GM23338 (cell line): ENCODE results near the gene PPP2R5C. TPM values are rescaled to one million over a fixed set of nuclear protein-coding genes. Genes with fewer than 3 reads are reported as not detected.

Experiments used
- ATAC-seq: fragments of 200-7000 bp; cut with Tn5 transposase; 3 replicates; pipeline ENCODE4 v1.9.1; 2020
- DNase-seq: peaks from one replicate; pipeline ENCODE4 v3.0.0-alpha.2; 2015; ENCODE audit warnings: low spot score
- H2AFZ ChIP-seq: fragments of 200-600 bp; sonication (generic); 2 replicates; pipeline ENCODE4 v1.8.0; 2016; ENCODE audit warnings: antibody characterized with exemption, mild to moderate bottlenecking, moderate library complexity
- H3F3A ChIP-seq: fragments of 200-600 bp; sonication (generic); replicated peaks from 2 replicates; pipeline ENCODE4 v1.8.0; 2017; ENCODE audit warnings: antibody characterized with exemption, mixed run types, low read depth
- H3K27ac ChIP-seq: fragments of 200-600 bp; sonication (generic); 2 replicates; pipeline ENCODE4 v1.6.1; 2016; ENCODE audit warnings: low read depth
- H3K27me3 ChIP-seq: fragments of 200-600 bp; sonication (generic); 2 replicates; pipeline ENCODE4 v1.8.0; 2016; ENCODE audit warnings: mild to moderate bottlenecking, mixed run types, moderate library complexity; ENCODE audit not compliant: insufficient read depth
- H3K36me3 ChIP-seq: fragments of 200-600 bp; sonication (generic); 2 replicates; pipeline ENCODE4 v1.8.0; 2016; ENCODE audit warnings: mild to moderate bottlenecking; ENCODE audit not compliant: insufficient read depth
- H3K4me1 ChIP-seq: fragments of 200-600 bp; sonication (generic); 2 replicates; pipeline ENCODE4 v1.8.0; 2016; ENCODE audit warnings: mild to moderate bottlenecking, moderate library complexity; ENCODE audit not compliant: insufficient read depth
- H3K4me2 ChIP-seq: fragments of 200-600 bp; sonication (generic); 2 replicates; pipeline ENCODE4 v1.7.1; 2017; ENCODE audit warnings: mixed run types
- H3K4me3 ChIP-seq: fragments of 200-600 bp; sonication (generic); 2 replicates; pipeline ENCODE4 v1.6.1; 2016; ENCODE audit warnings: mixed run types
- H3K79me2 ChIP-seq: fragments of 200-600 bp; sonication (generic); replicated peaks from 2 replicates; pipeline ENCODE4 v1.8.0; 2017; ENCODE audit warnings: mild to moderate bottlenecking; ENCODE audit not compliant: insufficient read depth
- H3K9me2 ChIP-seq: fragments of 200-600 bp; sonication (generic); 2 replicates; pipeline ENCODE4 v1.8.0; 2017; ENCODE audit not compliant: insufficient read depth
- H4K20me1 ChIP-seq: fragments of 200-600 bp; sonication (generic); replicated peaks from 2 replicates; pipeline ENCODE4 v1.8.0; 2017; ENCODE audit warnings: mild to moderate bottlenecking; ENCODE audit not compliant: insufficient read depth
- H3K27ac Mint-ChIP-seq: 2 replicates; pipeline ENCODE4 v1.8.0; 2020; ENCODE audit warnings: inconsistent platforms, mild to moderate bottlenecking, moderate library complexity, mixed read lengths
- H3K27me3 Mint-ChIP-seq: 3 replicates; pipeline ENCODE4 v1.8.0; 2022; ENCODE audit warnings: low read depth, mild to moderate bottlenecking, moderate library complexity, mixed read lengths, inconsistent platforms; ENCODE audit not compliant: insufficient read depth, poor library complexity
- H3K36me3 Mint-ChIP-seq: 3 replicates; pipeline ENCODE4 v1.8.0; 2021; ENCODE audit warnings: low read depth, mild to moderate bottlenecking, inconsistent platforms, moderate library complexity, mixed read lengths
- H3K4me1 Mint-ChIP-seq: 3 replicates; pipeline ENCODE4 v1.8.0; 2020; ENCODE audit warnings: mild to moderate bottlenecking, inconsistent platforms, mixed read lengths
- H3K4me3 Mint-ChIP-seq: 3 replicates; pipeline ENCODE4 v1.8.0; 2021; ENCODE audit warnings: moderate library complexity, mild to moderate bottlenecking, inconsistent platforms, mixed read lengths
- H3K9me3 Mint-ChIP-seq: 3 replicates; pipeline ENCODE4 v1.8.0; 2020; ENCODE audit warnings: moderate library complexity, mild to moderate bottlenecking, inconsistent platforms, mixed read lengths
- CREB1 ChIP-seq: fragments of 250-450 bp; sonication (Bioruptor Pico); IDR thresholded peaks from 2 replicates; pipeline ENCODE4 v1.5.0; 2020; ENCODE audit warnings: low read depth, mild to moderate bottlenecking, moderate library complexity
- EZH2 ChIP-seq: fragments of 200-600 bp; sonication (generic); IDR thresholded peaks from one replicate; pipeline ENCODE4 v1.8.0; 2017; ENCODE audit warnings: antibody characterized with exemption, mild to moderate bottlenecking, low read depth; ENCODE audit not compliant: unreplicated experiment
- EZH2phosphoT487 ChIP-seq: fragments of 200-600 bp; sonication (generic); IDR thresholded peaks from one replicate; pipeline ENCODE4 v1.8.1; 2018; ENCODE audit warnings: antibody characterized with exemption; ENCODE audit not compliant: unreplicated experiment
- JUNB ChIP-seq: IDR thresholded peaks from one replicate; pipeline ENCODE4 v1.6.1; 2016; ENCODE audit warnings: antibody characterized with exemption; ENCODE audit not compliant: unreplicated experiment
- NANOG ChIP-seq: IDR thresholded peaks from 2 replicates; pipeline ENCODE4 v1.6.1; 2016; ENCODE audit warnings: antibody characterized with exemption, borderline replicate concordance
- POLR2AphosphoS5 ChIP-seq: IDR thresholded peaks from 2 replicates; pipeline ENCODE4 v1.6.1; 2016; ENCODE audit warnings: antibody characterized with exemption, low read depth
- STAT1 ChIP-seq: IDR thresholded peaks from one replicate; pipeline ENCODE4 v1.6.1; 2016; ENCODE audit warnings: antibody characterized with exemption; ENCODE audit not compliant: unreplicated experiment
- ZNF114 ChIP-seq: fragments of 250-450 bp; sonication (Bioruptor Pico); IDR thresholded peaks from 2 replicates; pipeline ENCODE4 v1.5.0; 2020; ENCODE audit warnings: mild to moderate bottlenecking, moderate library complexity
- ZNF331 ChIP-seq: fragments of 250-450 bp; sonication (Bioruptor Pico); IDR thresholded peaks from 2 replicates; pipeline ENCODE4 v1.5.0; 2020; ENCODE audit warnings: low read depth, mild to moderate bottlenecking, moderate library complexity
- polyA plus RNA-seq: library from polyadenylated mRNA; unstranded; fragments of >200 nt; fragmentation: Nextera tagmentation; extraction: Ambion mirVana; gene quantifications from 2 replicates; pipeline ENCODE4 v1.2.1, GENCODE V29; 2016
- total RNA-seq: library from RNA; depleted of rRNA; stranded (reverse); fragments of >200 nt; shearing (Covaris generic); gene quantifications from 2 replicates; pipeline ENCODE4 v1.2.3, GENCODE V29; 2014
- TF ChIP-seq, protein P1 (sequence below): IDR thresholded peaks from 2 replicates; pipeline ENCODE4 v1.6.1; 2016; ENCODE audit warnings: antibody characterized with exemption
- TF ChIP-seq, protein P2 (sequence below), 2 experiments: fragments of 200-600 bp in 1 of 2; sonication (generic) in 1 of 2; conservative IDR thresholded peaks; 2 replicates each; pipeline versions ENCODE4 v1.5.1 to v1.6.1; 2016 to 2017; ENCODE audit warnings: antibody characterized with exemption in 2 of 2, low read depth in 2 of 2, mild to moderate bottlenecking in 2 of 2, moderate library complexity in 1 of 2
- TF ChIP-seq, protein P3 (sequence below): IDR thresholded peaks from one replicate; pipeline ENCODE4 v1.6.1; 2018; ENCODE audit warnings: antibody characterized with exemption; ENCODE audit not compliant: unreplicated experiment
- TF ChIP-seq, protein P4 (sequence below): fragments of 250-450 bp; sonication (Bioruptor Pico); IDR thresholded peaks from 2 replicates; pipeline ENCODE4 v1.5.0; 2020; ENCODE audit warnings: mild to moderate bottlenecking, moderate library complexity

Gene PPP2R5C
- total and polyA plus RNA-seq, 2 experiments from 2014 or later, result 75.4 to 79.7 TPM

DNA sequence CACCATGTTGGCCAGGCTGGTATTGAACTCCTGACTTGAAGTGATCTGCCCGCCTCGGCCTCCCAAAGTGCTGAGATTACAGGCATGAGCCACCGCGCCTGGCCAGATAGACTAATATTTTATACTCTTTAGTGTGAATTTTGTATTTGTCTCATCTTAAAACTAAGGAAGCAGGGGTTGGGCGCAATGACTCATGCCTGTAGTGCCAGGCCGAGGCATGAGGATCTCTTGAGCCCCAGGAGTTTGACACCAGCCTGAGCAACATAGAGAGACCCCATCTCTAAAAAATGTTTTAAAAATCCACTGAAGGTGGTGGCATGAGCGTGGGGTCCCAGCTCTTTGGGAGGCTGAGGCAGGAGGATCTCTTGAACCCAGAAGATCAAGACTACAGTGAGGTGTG, 211.8 kb downstream of the PPP2R5C start:
- H3F3A ChIP-seq, result no peaks in the 10 kb centered on the region
- no peak overlapping the region for H3K4me3 Mint-ChIP-seq
- no peak overlapping the region for H3K27ac Mint-ChIP-seq
- no peak overlapping the region for H2AFZ ChIP-seq
- H3K9me3 Mint-ChIP-seq, result no peaks in the 10 kb centered on the region
- no peak for DNase-seq
- H4K20me1 ChIP-seq, result peaks cover 36% of the 10 kb centered on the region
- H3K79me2 ChIP-seq, result peaks cover 92% of the 10 kb centered on the region
- peaks cover 6% of the 10 kb centered on the region for H3K4me1 Mint-ChIP-seq
- no peaks in the 10 kb centered on the region; the same call in 1 of the 2 replicates for H3K36me3 ChIP-seq
- H3K4me3 ChIP-seq, result no peak overlapping the region
- no peaks in the 10 kb centered on the region for H3K4me1 ChIP-seq
- no peak for ATAC-seq
- H3K36me3 Mint-ChIP-seq, result peaks cover 27% of the 10 kb centered on the region; the same call in 2 of the 3 replicates
- TF ChIP-seq EZH2 (no peak), EZH2phosphoT487 (no peak), JUNB (no peak), ZNF114 (CRISPR knock-in tag) (no peak), ZNF331 (CRISPR knock-in tag) (no peak), POLR2AphosphoS5 (no peak), STAT1 (no peak), NANOG (no peak), CREB1 (CRISPR knock-in tag) (no peak)
- TF ChIP-seq, protein P1, sequence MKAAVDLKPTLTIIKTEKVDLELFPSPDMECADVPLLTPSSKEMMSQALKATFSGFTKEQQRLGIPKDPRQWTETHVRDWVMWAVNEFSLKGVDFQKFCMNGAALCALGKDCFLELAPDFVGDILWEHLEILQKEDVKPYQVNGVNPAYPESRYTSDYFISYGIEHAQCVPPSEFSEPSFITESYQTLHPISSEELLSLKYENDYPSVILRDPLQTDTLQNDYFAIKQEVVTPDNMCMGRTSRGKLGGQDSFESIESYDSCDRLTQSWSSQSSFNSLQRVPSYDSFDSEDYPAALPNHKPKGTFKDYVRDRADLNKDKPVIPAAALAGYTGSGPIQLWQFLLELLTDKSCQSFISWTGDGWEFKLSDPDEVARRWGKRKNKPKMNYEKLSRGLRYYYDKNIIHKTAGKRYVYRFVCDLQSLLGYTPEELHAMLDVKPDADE, result no peak
- TF ChIP-seq, protein P2, sequence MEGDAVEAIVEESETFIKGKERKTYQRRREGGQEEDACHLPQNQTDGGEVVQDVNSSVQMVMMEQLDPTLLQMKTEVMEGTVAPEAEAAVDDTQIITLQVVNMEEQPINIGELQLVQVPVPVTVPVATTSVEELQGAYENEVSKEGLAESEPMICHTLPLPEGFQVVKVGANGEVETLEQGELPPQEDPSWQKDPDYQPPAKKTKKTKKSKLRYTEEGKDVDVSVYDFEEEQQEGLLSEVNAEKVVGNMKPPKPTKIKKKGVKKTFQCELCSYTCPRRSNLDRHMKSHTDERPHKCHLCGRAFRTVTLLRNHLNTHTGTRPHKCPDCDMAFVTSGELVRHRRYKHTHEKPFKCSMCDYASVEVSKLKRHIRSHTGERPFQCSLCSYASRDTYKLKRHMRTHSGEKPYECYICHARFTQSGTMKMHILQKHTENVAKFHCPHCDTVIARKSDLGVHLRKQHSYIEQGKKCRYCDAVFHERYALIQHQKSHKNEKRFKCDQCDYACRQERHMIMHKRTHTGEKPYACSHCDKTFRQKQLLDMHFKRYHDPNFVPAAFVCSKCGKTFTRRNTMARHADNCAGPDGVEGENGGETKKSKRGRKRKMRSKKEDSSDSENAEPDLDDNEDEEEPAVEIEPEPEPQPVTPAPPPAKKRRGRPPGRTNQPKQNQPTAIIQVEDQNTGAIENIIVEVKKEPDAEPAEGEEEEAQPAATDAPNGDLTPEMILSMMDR (conservative IDR thresholded peaks at IDR 0.05; ENCODE audit: low read depth in 2 of 2), result no peak
- TF ChIP-seq, protein P3, sequence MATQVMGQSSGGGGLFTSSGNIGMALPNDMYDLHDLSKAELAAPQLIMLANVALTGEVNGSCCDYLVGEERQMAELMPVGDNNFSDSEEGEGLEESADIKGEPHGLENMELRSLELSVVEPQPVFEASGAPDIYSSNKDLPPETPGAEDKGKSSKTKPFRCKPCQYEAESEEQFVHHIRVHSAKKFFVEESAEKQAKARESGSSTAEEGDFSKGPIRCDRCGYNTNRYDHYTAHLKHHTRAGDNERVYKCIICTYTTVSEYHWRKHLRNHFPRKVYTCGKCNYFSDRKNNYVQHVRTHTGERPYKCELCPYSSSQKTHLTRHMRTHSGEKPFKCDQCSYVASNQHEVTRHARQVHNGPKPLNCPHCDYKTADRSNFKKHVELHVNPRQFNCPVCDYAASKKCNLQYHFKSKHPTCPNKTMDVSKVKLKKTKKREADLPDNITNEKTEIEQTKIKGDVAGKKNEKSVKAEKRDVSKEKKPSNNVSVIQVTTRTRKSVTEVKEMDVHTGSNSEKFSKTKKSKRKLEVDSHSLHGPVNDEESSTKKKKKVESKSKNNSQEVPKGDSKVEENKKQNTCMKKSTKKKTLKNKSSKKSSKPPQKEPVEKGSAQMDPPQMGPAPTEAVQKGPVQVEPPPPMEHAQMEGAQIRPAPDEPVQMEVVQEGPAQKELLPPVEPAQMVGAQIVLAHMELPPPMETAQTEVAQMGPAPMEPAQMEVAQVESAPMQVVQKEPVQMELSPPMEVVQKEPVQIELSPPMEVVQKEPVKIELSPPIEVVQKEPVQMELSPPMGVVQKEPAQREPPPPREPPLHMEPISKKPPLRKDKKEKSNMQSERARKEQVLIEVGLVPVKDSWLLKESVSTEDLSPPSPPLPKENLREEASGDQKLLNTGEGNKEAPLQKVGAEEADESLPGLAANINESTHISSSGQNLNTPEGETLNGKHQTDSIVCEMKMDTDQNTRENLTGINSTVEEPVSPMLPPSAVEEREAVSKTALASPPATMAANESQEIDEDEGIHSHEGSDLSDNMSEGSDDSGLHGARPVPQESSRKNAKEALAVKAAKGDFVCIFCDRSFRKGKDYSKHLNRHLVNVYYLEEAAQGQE, result no peak
- TF ChIP-seq, protein P4, sequence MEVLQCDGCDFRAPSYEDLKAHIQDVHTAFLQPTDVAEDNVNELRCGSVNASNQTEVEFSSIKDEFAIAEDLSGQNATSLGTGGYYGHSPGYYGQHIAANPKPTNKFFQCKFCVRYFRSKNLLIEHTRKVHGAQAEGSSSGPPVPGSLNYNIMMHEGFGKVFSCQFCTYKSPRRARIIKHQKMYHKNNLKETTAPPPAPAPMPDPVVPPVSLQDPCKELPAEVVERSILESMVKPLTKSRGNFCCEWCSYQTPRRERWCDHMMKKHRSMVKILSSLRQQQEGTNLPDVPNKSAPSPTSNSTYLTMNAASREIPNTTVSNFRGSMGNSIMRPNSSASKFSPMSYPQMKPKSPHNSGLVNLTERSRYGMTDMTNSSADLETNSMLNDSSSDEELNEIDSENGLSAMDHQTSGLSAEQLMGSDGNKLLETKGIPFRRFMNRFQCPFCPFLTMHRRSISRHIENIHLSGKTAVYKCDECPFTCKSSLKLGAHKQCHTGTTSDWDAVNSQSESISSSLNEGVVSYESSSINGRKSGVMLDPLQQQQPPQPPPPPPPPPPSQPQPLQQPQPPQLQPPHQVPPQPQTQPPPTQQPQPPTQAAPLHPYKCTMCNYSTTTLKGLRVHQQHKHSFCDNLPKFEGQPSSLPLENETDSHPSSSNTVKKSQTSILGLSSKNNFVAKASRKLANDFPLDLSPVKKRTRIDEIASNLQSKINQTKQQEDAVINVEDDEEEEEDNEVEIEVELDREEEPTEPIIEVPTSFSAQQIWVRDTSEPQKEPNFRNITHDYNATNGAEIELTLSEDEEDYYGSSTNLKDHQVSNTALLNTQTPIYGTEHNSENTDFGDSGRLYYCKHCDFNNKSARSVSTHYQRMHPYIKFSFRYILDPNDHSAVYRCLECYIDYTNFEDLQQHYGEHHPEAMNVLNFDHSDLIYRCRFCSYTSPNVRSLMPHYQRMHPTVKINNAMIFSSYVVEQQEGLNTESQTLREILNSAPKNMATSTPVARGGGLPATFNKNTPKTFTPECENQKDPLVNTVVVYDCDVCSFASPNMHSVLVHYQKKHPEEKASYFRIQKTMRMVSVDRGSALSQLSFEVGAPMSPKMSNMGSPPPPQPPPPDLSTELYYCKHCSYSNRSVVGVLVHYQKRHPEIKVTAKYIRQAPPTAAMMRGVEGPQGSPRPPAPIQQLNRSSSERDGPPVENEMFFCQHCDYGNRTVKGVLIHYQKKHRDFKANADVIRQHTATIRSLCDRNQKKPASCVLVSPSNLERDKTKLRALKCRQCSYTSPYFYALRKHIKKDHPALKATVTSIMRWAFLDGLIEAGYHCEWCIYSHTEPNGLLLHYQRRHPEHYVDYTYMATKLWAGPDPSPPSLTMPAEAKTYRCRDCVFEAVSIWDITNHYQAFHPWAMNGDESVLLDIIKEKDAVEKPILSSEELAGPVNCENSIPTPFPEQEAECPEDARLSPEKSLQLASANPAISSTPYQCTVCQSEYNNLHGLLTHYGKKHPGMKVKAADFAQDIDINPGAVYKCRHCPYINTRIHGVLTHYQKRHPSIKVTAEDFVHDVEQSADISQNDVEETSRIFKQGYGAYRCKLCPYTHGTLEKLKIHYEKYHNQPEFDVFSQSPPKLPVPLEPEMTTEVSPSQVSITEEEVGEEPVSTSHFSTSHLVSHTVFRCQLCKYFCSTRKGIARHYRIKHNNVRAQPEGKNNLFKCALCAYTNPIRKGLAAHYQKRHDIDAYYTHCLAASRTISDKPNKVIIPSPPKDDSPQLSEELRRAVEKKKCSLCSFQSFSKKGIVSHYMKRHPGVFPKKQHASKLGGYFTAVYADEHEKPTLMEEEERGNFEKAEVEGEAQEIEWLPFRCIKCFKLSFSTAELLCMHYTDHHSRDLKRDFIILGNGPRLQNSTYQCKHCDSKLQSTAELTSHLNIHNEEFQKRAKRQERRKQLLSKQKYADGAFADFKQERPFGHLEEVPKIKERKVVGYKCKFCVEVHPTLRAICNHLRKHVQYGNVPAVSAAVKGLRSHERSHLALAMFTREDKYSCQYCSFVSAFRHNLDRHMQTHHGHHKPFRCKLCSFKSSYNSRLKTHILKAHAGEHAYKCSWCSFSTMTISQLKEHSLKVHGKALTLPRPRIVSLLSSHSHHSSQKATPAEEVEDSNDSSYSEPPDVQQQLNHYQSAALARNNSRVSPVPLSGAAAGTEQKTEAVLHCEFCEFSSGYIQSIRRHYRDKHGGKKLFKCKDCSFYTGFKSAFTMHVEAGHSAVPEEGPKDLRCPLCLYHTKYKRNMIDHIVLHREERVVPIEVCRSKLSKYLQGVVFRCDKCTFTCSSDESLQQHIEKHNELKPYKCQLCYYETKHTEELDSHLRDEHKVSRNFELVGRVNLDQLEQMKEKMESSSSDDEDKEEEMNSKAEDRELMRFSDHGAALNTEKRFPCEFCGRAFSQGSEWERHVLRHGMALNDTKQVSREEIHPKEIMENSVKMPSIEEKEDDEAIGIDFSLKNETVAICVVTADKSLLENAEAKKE, result no peak
- no peaks in the 10 kb centered on the region for H3K9me2 ChIP-seq
- H3K27me3 ChIP-seq, result no peaks in the 10 kb centered on the region
- H3K27me3 Mint-ChIP-seq, result peaks cover 3% of the 10 kb centered on the region
- no peak overlapping the region for H3K4me2 ChIP-seq
- no peak overlapping the region; the same call in 1 of the 2 replicates for H3K27ac ChIP-seq
